Activated T-helper 1 cell treated with Interleukin-2 at 50 U/mL for 16 hours (primary cell): ENCODE results near the gene HSPBAP1.
"Not testable (repeated sequence)": the region's sequence is repeated elsewhere in the genome, so short reads cannot be mapped to it uniquely, and the experiment has no call there.

Experiments used
- DNase-seq: peaks from one replicate; pipeline ENCODE4 v3.0.0-alpha.2; 2020; ENCODE audit warnings: low read depth

Gene HSPBAP1

DNA sequence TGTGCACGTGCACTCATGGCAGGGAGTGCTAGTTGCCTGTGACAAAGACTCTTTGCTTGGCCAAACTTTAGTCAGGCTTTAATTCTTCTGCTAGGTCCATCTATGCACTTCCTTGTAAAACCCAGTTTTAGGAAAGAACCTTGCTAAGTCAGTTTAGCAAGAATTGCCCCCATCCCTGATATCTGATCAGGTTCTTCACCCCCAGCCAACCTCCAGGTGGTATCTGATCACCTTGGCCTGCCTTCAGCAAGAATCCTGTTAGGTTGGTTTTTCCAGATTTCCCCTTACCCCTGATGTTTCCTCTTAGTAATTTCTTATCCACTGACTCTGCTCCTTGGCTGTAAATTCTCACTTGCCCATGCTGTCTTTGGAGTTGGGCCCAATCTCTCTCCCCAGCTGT is 8.4 kb downstream of the HSPBAP1 start:
- no peak for DNase-seq

DNA sequence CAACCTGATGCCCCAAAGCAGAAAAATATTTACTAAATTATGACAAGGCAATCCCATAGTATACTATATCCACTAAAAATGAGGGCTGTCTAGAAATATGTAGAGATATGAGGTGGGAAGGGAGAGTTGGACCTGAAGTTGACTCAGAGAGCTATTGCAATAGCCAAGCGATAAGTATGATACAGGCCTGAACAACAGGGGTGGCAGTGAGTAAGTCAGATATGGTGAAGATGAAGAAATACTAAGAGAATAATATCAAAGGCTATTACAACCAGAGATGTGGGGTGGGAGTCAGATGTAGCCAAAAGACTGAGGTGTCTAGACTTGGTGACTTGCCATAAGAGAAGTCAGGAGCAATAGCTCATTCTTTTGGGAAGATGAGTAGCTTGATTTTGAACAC is 9.2 kb downstream of the HSPBAP1 start:
- DNase-seq, result no peak

DNA sequence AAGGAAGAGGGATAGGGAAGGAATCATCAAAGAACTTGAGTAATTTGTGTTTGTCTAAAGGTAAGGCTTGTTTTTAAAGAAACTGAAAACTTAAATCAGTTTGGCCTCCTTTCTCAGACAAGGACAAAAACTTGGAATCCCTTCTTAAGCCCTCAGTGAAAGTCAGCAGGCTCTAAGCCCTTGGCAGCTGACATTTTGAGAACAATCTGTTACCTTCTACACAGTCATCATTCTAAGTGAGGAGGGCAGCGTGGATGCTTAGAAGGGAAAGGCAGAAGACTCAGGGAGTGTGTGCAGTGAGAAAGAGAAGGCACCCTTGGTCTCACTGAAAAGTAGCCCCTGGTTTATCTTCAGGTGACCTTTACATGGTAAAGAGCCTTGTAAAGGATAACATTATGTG is 10.8 kb downstream of the HSPBAP1 start:
- no peak for DNase-seq

DNA sequence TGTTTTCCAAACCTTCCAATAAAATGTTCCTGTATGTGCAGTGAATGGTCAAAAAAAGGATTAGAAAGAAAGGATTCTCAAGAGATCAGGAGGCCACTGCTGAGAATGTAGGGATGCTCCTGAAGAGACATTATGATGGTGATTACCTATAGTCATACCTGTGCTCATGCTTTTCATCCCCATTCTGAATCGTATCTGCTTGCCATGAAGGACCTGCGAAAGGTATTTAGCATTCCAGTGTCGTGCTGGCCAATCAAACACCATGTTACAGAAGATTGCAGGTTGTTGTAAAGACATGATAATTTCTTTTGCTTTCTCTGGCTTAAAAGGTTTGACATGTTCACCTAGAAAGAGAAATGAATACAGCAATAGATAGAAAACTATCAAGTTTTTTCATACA is 16.1 kb downstream of the HSPBAP1 start:
- DNase-seq, result no peak

DNA sequence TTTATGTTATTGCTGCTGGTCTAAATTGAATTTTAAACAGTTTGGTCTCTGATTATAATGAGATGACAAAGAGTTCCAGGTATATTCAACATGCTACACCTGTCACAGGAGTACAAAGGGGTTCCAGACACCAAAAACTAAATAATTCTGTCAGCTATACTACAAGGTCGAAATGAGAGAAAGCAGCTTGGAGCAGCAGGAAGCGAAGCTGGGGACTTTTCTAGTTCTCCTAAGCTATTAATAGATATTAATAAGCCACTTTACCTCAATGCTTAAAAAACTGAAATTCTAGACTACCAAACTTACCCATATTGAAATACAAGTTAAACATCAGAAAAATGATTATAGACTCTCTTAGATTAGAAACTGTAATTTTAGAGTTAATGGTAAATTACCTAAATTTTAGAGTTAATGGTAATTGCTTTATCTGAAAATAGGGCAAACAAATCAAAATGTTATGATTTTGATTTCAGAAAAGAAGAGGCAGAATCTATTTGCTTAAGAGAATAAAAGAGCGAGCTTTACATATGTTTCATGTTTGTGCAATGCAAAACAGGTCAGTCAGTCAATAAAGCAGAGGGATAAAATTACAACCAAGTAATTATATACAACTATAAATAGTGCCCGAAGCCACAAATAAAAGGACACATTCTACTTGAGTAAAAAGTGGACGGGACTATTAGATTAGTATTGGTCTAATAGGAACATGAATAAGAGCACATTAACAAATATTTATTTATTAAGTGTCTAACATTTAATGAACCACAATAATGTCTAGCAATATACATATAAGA is 16.8 kb downstream of the HSPBAP1 start:
- DNase-seq, result no peak

DNA sequence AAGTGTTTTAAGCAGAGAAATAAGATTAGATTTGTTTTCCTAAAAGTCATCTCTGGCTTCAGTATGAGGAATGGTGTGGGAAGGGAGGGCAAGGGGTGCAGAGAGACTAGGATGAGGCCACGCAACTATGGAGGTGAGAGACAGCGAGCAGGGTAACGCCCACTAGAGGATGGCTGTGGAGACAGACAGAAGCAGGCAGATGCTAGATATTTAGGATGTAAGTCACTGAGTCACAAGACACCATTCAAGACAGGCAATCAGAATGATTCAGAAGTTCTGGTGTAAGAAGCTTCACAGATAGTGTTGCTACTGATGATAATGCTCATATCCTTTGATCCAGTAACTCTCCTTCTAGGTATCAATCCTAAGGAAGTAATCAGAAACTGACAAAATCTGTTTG is 19.1 kb downstream of the HSPBAP1 start:
- no peak for DNase-seq

DNA sequence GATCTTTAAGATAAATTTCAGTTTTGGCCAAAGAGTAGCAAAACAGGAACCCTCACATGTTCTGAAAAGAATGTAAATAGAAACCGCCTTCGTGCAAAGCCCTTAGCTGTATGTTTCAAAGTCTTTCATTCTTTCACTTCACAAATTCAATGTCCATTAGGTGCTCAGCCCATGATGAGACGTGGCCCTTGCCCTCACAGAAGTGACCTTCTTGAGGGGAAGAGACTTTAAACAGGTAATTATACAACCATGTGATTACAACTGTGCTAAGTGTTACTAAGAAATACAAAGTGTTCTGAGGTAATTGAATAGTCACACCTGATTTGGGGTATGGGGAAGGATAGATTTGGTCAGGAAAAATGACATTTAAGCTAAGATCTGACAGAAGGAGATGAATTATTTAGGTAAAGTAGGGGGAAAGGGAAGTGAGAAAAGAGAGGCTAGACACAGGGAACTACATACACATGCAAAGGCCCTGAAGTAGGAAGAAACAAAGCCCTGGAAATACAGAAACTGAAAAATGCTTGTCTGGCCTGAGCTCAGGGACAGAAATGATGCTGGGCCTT is 19.6 kb downstream of the HSPBAP1 start:
- DNase-seq, result no peak

DNA sequence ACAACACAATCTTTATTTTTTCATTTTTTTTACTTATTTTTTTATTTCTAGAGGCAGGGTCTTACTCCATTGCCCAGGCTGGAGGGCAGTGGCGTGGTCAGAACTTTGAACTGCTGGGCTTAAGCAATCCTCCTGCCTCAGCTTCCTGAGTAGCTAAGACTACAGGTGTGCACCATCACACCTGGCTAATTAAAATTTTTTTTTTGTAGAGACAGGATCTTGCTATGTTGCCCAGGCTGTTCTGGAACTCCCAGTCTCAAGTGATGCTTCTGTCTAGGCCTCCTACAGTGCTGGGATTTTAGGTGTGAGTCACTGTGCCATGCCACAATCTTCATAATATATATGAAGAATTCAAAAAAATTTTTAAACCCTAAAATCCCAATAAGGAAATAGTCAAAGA is 20.8 kb downstream of the HSPBAP1 start:
- DNase-seq, result no peak

DNA sequence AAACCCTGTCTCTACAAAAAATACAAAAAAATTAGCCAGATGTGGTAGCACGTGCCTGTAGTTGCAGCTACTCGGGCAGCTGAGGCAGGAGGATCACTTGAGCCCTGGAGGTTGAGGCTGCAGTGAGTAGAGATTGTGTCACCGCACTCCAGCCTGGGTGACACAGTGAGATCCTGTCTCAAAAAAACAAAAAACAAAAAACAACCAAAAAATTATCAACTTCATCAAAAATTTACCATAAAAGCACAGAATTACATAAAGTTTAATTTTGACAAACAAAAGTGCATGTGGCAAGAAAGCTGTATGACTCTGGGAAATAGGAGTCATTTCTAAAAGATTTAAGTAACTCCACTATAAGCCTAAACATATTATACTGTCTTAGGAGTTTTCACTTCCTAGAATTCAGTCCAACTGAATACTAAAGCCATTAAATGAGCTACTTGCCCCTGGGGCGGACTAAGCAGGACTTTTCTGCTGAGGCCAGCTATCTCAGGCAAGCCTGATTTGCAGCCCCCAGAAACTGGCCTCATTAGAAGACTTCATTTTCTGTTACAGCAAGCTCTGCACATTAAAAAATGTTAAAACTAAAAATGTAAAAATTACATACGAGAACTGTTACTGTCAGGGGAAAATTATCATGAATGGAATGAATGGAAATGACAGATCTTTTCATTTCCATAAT is 23.0 kb downstream of the HSPBAP1 start:
- no peak for DNase-seq

DNA sequence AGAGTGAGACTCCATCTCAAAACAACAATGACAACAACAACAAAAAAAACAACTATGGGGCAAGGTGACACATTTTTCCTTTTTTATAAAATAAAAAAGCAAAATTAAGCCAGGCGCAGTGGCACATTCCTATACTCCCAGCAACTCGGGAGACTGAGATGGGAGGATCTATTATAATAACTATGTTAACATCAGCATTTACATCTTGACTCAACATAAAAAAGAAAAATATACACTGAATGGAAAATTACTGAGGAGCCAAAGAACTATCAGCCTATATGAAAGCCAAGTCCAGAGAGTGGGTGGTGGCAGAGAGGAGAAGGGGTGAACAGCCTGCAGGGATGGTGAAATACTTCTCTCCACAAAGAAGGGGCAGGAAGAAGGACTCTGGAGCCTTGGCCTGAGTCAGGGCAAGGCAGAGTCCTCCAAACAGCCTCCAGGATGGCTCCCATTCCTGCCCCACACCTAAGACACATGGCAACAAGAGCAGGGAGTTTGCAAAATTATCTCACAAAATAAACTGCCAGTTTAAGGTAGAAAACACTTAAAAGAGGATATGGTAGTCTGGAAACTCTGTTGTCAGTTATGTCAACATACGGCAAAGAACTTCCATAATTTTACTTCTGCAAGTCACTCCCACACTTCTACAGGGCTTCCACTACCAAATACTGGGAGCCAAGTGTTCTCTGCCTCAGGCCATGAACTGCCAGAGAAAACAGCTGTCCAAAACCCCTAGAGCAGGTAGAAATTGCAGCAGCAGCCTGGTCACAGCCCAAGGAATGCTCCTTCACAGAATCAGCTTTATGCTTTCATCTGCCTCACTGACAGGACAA is 25.9 kb downstream of the HSPBAP1 start:
- no peak for DNase-seq

DNA sequence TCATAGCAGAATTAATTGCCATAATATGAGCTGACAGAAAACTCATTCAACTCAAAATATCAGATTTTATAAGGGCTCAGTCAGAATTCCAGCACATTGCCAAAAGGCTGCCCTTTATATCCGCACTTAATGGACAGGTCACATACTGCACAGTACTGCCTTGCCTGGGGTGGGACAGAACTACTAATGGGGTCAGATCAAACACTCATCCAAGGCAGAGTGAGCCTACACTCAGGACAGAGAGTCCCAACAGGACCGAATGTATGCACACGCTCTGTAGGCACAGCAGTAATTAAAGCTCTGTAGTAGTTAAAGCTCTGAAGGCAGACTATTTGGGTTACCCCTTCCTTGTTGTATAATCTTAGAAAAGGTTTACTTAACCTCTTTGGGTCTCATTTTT is 27.2 kb downstream of the HSPBAP1 start:
- no peak for DNase-seq

DNA sequence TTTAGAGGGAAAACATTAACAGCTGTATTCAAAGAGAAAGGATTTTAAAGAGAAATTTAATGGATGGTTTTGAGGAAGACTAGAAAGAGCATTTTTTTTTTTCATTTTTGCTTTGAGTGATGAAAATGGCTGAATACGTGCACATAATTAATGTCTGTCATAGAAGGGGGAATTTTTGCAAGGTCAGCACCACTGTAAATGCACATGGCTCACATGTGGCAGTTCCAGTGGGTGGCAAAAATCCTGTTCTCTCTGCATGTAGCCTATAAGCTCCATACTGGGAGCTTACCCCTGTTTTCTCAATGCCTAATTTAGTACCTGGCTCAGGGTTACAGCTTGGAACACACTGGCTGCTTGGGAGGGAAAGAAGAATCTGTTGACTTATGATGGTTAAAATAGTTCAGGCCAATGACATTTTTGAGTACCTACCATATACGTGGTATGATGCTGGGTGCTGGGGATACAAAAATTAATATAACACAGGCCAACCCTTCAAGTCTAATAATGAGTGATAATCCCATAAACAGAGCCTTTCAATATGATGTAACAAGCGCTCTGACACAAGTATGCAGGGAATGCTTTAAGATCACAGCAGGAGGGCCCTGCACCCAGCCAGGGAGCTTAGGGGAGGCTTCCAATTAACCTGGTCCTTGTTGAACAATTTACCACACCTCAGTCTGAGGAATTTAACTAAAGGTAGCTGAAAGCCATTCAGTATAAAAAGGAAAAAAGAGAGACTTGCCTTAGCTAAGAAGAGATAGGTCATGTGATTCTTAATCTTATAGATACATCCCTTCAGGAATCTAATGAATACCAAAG is 33.0 kb downstream of the HSPBAP1 start:
- DNase-seq, result no peak

DNA sequence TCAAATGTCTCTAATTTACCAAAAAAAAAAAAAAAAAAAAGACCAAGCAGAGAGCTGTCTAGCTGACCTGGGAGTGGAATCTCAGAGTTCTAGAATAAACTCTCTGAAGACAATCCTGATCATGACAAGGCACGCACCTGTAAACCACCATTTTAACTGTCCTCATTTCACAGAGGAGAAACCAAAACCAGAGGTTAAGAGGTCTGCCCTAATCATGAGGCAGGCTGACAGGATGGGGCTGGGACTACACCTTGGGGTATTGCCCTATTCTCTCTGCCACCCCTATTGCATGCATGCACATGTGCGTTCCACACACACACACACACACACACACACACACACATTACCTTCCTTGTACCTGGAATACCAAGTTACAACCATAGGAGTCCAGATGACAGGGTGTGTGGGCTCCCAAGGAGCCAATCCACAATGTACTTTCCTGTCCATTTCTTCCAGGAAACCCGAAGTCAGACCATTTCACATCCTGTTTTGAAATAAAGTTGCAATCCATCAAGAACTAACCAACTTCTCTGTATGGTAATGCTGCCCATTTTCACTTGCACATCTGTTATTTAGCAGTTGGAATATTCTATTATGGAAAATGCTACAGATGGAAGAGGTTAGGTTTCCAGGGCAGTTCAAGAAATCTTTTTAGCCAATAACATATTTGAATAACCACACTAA is 34.6 kb downstream of the HSPBAP1 start:
- no peak for DNase-seq

DNA sequence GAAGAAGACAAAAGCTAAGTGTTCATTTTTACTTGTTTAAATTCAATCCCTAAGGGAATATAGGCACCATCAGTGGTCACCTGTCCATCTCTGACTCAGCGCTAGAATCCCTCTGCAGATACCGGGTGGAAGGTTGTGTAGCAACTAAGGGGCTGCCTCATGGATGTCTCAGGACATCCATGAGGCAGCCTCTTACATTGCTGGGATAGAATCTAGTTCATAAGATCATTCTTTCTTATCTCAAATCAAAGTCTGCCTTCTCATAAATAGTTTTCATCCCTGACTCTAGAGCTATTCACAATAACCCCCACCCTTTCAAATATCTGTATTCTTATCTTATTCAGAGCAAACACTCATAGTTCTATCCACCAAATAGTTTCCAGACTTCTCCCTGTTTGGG is 38.1 kb downstream of the HSPBAP1 start:
- no peak for DNase-seq

DNA sequence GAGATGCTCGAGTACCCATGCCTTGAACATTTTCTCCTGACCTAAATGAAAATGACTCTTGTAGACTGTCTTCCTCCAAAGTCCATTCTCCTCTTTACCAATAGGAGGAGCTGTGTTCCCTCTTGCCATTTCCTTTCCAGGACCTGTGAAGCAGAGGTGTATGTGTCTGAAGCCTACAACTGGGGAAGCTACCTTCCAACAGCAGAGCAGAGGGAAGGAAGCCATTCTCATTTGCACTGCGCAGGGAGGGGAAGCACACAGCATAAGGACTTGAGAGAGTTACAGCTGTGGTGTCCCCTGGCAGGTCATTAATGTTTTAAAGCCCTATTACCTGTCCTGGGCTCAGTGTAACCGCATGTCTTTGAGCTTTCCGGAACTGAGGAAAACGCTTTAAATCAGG is 38.7 kb downstream of the HSPBAP1 start:
- DNase-seq, result no peak

DNA sequence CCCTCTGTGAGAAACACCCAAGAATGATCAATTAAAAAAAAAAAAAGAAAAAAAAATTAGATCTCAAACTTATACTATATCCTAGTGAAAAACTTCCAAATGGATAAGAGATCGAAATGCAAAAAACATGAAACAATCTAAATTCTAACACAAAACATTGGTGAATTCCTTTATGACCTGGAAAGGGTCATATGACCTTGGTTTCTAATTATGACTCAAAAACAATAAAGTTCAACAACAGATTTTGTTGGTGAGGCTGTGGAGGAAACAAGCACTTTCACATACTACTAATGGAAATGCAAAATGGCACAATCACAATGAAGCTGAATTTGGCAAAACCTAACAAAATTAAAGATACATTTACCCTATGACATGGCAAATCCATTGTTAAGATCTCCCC is 45.3 kb downstream of the HSPBAP1 start:
- no peak for DNase-seq

DNA sequence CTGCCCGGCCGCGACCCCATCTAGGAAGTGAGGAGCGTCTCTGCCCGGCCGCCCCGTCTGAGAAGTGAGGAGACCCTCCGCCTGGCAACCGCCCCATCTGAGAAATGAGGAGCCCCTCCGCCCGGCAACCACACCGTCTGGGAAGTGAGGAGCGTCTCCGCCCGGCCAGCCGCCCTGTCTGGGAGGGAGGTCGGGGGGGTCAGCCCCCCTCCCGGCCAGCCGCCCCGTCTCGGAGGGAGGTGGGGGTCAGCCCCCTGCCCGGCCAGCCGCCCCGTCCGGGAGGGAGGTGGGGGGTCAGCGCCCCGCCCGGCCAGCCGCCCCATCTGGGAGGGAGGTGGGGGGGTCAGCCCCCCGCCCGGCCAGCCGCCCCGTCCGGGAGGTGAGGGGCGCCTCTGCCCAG is 46.3 kb downstream of the HSPBAP1 start:
- not testable (repeated sequence) for DNase-seq

DNA sequence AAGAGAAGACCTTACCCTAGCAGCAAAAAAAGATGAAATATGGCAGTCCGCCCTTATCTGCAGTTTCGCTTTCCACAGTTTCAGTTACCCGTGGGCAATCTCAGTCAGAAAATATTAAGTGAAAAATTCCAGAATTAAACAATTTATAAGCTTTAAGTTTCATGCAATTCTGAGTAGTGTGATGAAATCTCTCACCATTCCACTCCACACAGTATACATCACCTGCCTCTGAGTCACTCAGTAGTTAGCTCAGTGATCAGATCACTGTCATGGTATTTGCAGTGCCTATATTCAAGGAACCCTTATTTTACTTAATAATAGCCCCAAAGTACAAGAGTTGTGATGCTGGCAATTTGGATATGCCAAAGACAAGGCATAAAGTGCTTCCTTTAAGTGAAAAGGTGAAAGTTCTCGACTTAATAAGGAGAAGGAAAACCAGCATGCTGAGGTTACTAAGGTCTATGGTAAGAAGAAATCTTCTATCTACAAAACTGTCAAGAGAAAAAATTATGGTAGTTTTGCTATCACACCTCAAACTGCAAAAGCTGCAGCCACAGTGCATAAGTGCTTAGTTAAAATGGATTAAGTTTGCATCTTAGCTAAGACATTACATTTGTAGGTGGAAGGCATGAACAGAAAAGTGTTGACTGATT is 48.1 kb downstream of the HSPBAP1 start:
- no peak for DNase-seq

DNA sequence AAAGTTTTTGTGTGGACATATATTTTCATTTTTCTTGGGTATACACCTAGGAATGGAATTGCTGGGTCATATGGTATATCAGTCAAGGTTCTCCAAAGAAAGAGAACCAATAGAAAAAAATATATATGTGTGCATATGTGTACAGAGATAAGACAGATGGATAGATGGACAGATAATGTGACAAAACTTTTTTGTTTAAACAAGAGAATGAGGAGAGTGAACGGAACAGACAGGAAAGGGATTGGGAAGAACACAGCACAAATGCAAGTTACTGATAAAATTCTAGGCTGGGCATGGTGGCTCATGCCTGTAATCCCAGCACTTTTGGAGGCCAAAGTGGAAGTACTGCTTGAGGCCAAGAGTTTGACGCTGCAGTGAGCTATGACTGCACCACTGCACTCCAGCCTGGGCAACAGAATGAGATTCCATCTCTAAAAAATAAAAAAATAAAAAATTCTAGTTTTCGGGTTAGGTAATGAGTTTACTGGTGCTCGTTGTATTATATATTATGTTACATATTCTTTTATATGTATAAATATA is 50.0 kb downstream of the HSPBAP1 start:
- DNase-seq, result no peak

DNA sequence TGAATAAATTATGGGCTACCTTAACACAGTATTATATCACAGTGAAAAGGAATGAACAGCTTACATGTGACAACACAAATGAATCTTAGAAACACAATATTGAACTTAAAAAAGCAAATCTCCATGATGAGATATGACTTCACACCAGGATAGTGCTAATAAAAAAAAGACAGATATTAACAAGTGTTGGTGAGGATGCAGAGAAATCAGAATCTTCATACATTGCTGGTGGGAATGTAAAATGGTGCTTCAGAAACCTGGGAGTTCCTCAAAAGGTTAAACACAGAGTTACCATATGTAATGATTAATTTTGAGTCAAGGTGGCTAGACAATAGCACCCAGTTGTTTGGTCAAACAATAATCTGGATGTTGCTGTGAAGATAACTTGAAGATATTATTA is 51.4 kb downstream of the HSPBAP1 start:
- DNase-seq, result no peak
